Retinal pigment epithelial cell (primary cell): Measurements from ENCODE around the gene SP110.
"Not testable (repeated sequence)": the region's sequence is repeated elsewhere in the genome, so short reads cannot be mapped to it uniquely, and the experiment has no call there.

ENCODE experiments used
- DNase-seq: peaks from one replicate; pipeline ENCODE4 v3.0.0-alpha.2; 2010; ENCODE audit warnings: low read depth
- H3K4me3 ChIP-seq: 2 replicates; pipeline ENCODE4 v1.5.1; 2011; ENCODE audit warnings: mild to moderate bottlenecking, low read length, control low read depth, moderate library complexity
- CTCF ChIP-seq: conservative IDR thresholded peaks from 2 replicates; pipeline ENCODE4 v1.5.1; 2011; ENCODE audit warnings: low read depth, low read length, control low read depth, inconsistent platforms

Gene SP110

GRCh38 chr2:230128623-230129342, 91.0 kb downstream of the SP110 start:
- DNase-seq, result no peak
- H3K4me3 ChIP-seq, result no peak overlapping the region
- TF ChIP-seq CTCF, result no peak

GRCh38 chr2:230127195-230127594, 92.6 kb downstream of the SP110 start:
- no peak for DNase-seq
- TF ChIP-seq CTCF, result no peak
- H3K4me3 ChIP-seq, result no peak overlapping the region

- no peak overlapping the region for H3K4me3 ChIP-seq
- no peak for DNase-seq
- TF ChIP-seq CTCF, result no peak
Observed at GRCh38 chr2:230124757-230125431, 94.9 kb downstream of the SP110 start.

- H3K4me3 ChIP-seq, result no peak overlapping the region
- DNase-seq, result no peak
- no peak for TF ChIP-seq CTCF
Observed at GRCh38 chr2:230124235-230124634, 95.5 kb downstream of the SP110 start.

GRCh38 chr2:230120376-230120775, 99.4 kb downstream of the SP110 start:
- DNase-seq, H3K4me3 ChIP-seq: not testable (repeated sequence)

- DNase-seq, H3K4me3 ChIP-seq: not testable (repeated sequence)
Observed at GRCh38 chr2:230119827-230120226, 100.0 kb downstream of the SP110 start.
